ENCODE measurements around the gene LYAR. TPM values are rescaled to one million over a fixed set of nuclear protein-coding genes. Genes with fewer than 3 reads are reported as not detected.

The LYAR gene
- total and polyA plus RNA-seq, 10 of the 15 experiments (the other 5 are each of a cell fraction or from before 2014, with no cell fraction given), result 18.3 to 85.4 (median 40.1) TPM

DNA sequence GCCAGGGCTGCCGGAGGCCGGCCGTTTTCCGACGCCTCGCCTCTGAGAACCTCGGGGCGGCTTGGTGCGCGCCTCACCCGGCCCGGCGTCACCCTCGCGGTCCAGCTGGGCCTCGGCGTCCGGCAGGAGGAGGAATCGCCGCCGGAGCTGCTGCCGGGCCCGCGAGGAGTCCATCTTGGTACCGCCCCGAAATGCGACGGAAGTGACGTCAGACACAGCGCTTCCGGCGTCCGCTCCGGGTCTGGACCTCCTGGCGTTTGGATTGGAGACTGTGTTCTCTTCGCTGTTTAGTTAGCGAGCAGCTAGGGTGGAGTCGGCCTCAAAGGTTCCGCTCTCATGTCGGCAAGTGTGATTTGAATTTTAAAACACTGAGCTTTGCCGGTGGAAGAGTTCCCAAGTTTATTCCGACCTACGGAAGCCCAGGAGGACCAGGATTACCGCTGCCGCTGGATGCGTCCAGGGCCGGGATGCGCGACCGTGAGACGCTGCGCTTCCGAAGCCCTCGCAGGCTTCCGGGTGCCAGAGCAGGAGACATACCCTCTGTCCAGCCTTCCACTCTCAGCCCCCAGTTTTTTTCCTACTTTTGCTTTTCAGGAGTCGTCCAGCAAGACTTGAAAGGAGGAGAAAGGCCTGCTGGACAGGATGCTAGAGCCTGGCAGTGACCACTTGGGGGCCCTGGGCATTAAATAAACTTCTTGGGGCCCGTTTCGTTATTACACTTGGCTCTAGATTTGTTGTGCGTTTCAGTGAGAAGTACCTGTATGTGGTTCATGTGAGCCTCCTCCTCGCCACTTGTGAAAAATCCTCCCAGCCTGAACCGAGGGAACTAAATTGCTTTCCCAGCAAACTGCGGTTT is 41.7 kb downstream of the LYAR start, which contains the start of gene TMEM128 (continued):
- no peak for TF ChIP-seq YBX1 (IDR thresholded peaks at IDR 0.05)
- peak; percentile 84 for TF ChIP-seq SP1 (IDR thresholded peaks at IDR 0.05; ENCODE audit: low read depth, low read length)
- TF ChIP-seq BCL11A (IDR thresholded peaks at IDR 0.05; ENCODE audit: low read depth, low read length), result no peak
- no peak for TF ChIP-seq ZNF24 (IDR thresholded peaks at IDR 0.05)
- TF ChIP-seq JUND (IDR thresholded peaks at IDR 0.05; ENCODE audit: low read depth, low read length), result 0 out of 2 replicates have a peak, but pooled peaks have one; percentile 37
- TF ChIP-seq FOXK2 (IDR thresholded peaks at IDR 0.05), result peak; percentile 66
- no peak for TF ChIP-seq RFX5 (IDR thresholded peaks at IDR 0.05; ENCODE audit: low read depth, low read length)
- TF ChIP-seq CHD1 (IDR thresholded peaks at IDR 0.05; ENCODE audit: low read depth, low read length), result no peak
- TF ChIP-seq, protein P1, sequence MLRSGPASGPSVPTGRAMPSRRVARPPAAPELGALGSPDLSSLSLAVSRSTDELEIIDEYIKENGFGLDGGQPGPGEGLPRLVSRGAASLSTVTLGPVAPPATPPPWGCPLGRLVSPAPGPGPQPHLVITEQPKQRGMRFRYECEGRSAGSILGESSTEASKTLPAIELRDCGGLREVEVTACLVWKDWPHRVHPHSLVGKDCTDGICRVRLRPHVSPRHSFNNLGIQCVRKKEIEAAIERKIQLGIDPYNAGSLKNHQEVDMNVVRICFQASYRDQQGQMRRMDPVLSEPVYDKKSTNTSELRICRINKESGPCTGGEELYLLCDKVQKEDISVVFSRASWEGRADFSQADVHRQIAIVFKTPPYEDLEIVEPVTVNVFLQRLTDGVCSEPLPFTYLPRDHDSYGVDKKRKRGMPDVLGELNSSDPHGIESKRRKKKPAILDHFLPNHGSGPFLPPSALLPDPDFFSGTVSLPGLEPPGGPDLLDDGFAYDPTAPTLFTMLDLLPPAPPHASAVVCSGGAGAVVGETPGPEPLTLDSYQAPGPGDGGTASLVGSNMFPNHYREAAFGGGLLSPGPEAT (IDR thresholded peaks at IDR 0.05; ENCODE audit: low read depth), result peak; percentile 97
- TF ChIP-seq, protein P2, sequence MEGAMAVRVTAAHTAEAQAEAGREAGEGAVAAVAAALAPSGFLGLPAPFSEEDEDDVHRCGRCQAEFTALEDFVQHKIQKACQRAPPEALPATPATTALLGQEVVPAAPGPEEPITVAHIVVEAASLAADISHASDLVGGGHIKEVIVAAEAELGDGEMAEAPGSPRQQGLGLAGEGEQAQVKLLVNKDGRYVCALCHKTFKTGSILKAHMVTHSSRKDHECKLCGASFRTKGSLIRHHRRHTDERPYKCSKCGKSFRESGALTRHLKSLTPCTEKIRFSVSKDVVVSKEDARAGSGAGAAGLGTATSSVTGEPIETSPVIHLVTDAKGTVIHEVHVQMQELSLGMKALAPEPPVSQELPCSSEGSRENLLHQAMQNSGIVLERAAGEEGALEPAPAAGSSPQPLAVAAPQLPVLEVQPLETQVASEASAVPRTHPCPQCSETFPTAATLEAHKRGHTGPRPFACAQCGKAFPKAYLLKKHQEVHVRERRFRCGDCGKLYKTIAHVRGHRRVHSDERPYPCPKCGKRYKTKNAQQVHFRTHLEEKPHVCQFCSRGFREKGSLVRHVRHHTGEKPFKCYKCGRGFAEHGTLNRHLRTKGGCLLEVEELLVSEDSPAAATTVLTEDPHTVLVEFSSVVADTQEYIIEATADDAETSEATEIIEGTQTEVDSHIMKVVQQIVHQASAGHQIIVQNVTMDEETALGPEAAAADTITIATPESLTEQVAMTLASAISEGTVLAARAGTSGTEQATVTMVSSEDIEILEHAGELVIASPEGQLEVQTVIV (IDR thresholded peaks at IDR 0.05; ENCODE audit: borderline replicate concordance, partially characterized antibody), result peak; percentile 59
- no peak for TF ChIP-seq ZZZ3 (IDR thresholded peaks at IDR 0.05; ENCODE audit: control insufficient read depth, insufficient read length, low read depth)
- TF ChIP-seq MYC (IDR thresholded peaks at IDR 0.05; ENCODE audit: insufficient read depth, insufficient read length, insufficient replicate concordance, low read length, severe bottlenecking), result no peak
- TF ChIP-seq NR2C1 (IDR thresholded peaks at IDR 0.05), result peak; percentile 20; the same call in 1 of the 2 replicates
- peak; percentile 9 to 30; a peak in 2 of 4 replicates for TF ChIP-seq BHLHE40 (IDR thresholded peaks at IDR 0.05; ENCODE audit: borderline replicate concordance in 1 of 2, low read depth in 2 of 2, low read length in 1 of 2)
- TF ChIP-seq, protein P3, sequence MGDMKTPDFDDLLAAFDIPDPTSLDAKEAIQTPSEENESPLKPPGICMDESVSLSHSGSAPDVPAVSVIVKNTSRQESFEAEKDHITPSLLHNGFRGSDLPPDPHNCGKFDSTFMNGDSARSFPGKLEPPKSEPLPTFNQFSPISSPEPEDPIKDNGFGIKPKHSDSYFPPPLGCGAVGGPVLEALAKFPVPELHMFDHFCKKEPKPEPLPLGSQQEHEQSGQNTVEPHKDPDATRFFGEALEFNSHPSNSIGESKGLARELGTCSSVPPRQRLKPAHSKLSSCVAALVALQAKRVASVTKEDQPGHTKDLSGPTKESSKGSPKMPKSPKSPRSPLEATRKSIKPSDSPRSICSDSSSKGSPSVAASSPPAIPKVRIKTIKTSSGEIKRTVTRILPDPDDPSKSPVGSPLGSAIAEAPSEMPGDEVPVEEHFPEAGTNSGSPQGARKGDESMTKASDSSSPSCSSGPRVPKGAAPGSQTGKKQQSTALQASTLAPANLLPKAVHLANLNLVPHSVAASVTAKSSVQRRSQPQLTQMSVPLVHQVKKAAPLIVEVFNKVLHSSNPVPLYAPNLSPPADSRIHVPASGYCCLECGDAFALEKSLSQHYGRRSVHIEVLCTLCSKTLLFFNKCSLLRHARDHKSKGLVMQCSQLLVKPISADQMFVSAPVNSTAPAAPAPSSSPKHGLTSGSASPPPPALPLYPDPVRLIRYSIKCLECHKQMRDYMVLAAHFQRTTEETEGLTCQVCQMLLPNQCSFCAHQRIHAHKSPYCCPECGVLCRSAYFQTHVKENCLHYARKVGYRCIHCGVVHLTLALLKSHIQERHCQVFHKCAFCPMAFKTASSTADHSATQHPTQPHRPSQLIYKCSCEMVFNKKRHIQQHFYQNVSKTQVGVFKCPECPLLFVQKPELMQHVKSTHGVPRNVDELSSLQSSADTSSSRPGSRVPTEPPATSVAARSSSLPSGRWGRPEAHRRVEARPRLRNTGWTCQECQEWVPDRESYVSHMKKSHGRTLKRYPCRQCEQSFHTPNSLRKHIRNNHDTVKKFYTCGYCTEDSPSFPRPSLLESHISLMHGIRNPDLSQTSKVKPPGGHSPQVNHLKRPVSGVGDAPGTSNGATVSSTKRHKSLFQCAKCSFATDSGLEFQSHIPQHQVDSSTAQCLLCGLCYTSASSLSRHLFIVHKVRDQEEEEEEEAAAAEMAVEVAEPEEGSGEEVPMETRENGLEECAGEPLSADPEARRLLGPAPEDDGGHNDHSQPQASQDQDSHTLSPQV (IDR thresholded peaks at IDR 0.05), result no peak
- TF ChIP-seq EP300 (IDR thresholded peaks at IDR 0.05; ENCODE audit: borderline replicate concordance in 1 of 2, control insufficient read depth in 1 of 2, low read depth in 2 of 2, low read length in 2 of 2), result no peak
- TF ChIP-seq SIN3A (IDR thresholded peaks at IDR 0.05; ENCODE audit: low read depth, low read length), result peak; percentile 85
- no peak for TF ChIP-seq CEBPB (IDR thresholded peaks at IDR 0.05; ENCODE audit: borderline replicate concordance in 1 of 2, low read depth in 2 of 2, low read length in 2 of 2)
- no peak; a peak in 1 of 4 replicates for TF ChIP-seq ETV6 (conservative IDR thresholded peaks at IDR 0.05 in 1 of 2, IDR thresholded peaks at IDR 0.05 in 1 of 2; ENCODE audit: borderline replicate concordance in 1 of 2, low read depth in 1 of 2)
- TF ChIP-seq NR2C2 (IDR thresholded peaks at IDR 0.05; ENCODE audit: borderline replicate concordance, control insufficient read depth, insufficient read length, low read depth), result no peak
- TF ChIP-seq HCFC1 (IDR thresholded peaks at IDR 0.05; ENCODE audit: low read length), result peak; percentile 81
